Measurements from ENCODE around the gene TLK2.
"Not testable (repeated sequence)": the region's sequence is repeated elsewhere in the genome, so short reads cannot be mapped to it uniquely, and the experiment has no call there.

The TLK2 gene

DNA sequence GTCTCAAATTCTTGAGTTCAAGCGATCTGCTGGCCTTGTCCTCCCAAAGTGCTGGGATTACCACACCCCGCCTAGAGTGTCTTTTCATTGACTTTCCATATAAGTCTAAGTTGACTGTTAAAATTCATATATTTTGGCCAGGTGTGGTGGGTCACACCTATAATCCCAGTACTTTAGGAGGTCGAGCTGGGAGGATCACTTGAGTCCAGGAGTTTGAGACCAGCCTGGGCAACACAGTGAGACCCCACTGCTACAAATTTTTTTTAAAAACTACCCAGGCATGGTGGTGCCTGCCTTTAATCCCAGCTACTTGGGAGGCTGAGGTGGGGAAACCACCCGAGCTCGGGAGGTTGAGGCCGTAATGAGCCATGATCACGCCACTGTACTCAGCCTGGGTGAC is 127.0 kb downstream of the TLK2 start:
- DNase-seq: no peak

DNA sequence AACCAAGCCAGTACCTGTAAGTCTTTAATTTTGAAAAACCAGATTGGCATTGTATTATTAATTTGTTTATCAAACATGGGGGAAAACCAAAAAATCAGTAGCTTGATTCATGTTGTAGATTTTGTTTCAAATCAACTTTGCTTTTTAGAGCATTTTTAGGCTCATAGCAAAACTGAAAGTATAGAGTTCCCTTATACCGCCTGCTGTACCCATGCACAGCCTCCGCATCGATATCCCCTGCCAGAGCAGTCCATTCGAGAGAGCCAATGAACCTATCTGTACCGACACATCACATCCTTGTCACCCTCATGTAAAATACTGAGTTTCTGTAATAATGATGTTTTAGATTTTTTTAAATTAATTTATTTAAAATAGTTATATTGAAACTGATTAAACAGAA is 132.7 kb downstream of the TLK2 start:
- DNase-seq: no peak

DNA sequence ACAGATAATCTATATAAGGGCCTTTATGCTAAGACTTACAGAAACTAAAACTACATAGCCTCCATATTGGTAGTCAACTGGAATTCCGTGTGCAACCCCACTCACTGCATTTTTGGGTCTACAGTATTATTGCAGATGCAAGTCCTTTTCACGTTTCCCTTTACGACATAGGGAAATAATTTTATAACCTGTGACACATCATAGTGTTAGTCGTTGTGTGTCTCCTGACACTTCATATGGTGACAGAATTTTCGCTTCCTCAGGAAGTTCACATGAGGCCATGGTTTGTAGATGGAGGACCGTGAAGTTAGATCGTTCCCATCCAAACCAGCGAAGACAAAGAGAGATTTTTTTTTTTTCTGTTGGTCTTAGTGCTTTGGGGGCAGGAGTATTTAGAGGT is 133.1 kb downstream of the TLK2 start:
- no peak for DNase-seq

DNA sequence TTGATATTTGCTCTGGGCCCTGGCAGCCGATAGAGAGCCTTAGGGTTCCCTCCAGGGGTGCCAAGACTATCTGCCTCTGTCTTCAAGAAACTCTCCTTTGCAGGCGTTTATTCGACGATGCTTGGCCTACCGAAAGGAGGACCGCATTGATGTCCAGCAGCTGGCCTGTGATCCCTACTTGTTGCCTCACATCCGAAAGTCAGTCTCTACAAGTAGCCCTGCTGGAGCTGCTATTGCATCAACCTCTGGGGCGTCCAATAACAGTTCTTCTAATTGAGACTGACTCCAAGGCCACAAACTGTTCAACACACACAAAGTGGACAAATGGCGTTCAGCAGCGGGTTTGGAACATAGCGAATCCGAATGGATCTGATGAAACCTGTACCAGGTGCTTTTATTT is 133.7 kb downstream of the TLK2 start:
- DNase-seq: not testable (repeated sequence)

DNA sequence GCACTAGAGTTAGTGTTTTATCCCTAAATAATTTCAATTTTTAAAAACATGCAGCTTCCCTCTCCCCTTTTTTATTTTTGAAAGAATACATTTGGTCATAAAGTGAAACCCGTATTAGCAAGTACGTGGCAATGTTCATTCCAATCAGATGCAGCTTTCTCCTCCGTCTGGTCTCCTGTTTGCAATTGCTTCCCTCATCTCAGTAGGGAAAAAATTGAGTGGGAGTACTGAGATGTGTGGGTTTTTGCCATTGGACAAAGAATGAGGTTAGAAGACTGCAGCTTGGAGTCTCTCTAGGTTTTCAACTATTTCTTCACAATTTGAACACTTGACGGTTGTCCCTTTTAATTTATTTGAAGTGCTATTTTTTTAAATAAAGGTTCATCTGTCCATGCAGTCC is 134.5 kb downstream of the TLK2 start:
- DNase-seq: not testable (repeated sequence)

DNA sequence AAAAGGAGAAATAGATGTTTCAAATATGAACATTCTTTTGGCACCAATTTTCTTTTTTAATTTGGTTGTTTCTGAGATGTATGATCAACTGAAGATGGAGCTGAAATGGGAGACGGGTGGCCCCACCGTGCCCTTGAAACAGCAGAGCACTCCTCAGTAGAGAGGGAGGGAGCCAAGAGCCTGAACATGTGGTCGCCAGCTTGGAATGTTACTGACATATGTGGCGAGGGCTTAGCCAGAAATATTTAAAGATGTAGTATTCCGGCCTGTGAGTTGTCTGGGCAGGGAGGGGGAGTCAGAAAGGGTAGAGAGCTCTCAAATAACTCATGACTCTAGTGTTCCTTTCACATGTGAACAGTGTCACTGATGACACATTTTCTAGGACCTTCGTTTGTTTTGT is 135.5 kb downstream of the TLK2 start:
- DNase-seq: no peak

DNA sequence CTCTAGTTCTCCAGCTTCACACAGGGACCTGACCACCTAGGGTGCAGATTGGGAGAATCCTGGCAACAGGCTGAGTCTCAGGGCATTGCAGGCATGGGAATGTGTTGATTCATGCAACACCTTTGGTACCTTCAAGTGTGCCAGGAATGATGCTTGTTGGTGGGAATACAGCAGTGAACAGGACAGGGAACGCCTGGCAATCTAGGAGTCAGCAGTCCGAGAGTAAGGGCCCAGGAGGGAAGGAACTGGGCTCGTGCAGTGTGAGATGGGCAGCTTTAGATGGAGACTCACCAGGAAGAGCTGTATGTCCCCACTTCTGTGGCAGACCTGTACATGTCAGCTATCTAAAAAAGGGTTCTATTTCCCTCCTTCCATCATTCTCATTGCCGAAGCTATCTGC is 136.9 kb downstream of the TLK2 start:
- DNase-seq: no peak

DNA sequence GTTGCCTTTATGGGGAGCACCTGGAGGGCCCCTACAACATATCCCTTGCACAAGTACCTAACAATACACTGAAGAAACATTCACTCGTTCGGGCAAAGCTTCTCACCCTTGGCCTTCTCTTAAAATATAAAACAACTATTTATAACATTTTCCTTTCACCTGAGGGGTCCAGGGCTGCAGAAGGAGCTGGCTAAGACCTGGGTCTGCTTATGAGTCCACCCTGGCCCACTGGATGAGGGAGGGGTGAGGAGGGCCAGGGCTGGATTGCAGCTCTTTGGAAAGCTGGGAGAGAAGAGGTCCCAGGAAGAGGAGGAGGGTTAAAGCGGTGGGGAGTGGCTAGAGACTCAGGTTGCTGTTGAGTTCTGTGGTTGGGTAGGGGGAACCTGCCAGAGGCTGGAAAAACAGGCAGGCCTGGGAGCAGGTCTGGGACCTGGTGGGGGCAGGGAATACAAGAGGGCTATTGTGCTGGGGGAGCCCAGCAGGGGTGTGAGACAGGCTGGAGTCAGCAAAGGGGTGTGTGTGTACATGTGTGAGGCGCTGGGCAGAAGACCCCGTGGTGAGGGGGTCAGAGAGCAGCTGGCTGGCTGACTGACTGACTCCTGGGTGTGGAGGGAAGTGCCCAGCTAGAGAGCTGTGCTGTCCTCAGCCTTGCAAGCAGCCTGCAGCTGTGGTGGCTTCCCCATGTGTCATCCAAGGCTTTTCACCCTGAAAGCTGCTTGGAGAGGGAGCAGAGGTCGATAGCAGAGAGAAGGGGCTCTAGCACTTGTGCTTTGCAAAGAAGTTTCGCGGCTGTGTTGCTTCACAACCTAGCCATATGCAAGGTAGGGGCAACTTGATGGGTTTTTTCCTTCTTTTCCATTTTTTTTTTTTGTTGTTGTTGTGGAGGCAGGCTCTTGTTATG is 138.6 kb downstream of the TLK2 start:
- DNase-seq: no peak

DNA sequence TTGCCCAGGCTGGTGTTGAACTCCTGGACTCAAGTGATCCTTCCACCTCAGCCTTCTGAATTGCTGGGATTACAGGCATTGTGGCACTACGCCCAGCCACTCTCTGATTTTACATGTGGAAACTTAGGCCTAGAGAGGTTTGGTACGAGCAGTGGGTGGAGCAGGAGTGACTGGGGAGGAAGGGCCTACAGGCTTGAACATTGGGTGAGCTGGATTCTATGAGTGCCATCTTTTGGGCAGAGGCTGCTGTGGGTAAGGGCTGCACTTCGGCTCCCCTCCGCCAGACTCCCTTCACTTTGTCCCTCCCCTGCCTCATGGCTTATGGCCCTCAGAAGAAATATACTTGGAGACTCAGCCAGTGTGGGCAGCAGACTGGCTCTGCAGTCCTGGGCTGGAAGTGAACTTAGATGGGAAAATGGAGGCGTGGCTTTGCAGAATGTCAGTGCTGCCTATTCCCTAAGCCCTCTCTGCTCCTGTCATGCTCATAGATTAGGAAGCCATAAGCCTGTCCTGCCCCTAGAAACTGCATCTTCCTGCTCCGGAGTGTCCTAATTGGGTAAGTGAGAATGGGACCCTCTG is 139.4 kb downstream of the TLK2 start:
- no peak for DNase-seq

DNA sequence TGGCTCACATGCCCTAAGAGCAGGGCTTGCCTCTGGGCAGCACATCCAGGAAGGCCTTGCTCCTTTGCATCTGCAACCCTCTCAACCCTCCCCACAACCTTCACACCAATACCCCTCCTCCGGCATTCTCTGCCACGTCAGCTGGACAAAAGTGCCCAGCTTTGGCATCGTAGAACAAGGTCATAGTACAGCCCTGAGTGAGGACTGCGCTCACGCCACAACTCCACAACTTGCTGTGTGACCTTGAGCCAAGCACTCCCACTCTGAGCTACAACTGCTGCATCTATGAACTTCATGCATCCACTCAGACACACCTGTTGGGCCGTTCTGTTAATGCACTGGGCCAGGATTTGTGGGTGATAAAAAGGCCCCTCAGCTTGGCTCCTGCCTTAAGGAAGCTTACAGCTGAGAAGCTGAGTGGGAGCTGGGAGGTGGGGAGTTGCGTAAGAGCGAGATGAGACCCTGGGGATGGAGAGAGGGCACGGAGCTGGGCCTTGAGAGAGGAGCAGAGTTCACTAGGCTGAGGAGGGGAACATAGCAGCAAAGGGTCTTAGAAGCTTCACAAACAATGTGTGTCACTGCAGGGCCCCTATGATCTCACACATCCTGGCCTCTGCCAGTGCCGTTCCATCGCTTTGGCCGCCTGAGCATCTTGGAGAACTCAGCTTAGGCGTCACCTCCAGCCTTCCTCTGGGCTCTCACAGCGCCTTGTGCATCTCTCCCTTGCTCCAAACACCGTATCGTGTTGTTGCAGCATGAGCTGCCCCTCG is 140.2 kb downstream of the TLK2 start:
- no peak for DNase-seq

DNA sequence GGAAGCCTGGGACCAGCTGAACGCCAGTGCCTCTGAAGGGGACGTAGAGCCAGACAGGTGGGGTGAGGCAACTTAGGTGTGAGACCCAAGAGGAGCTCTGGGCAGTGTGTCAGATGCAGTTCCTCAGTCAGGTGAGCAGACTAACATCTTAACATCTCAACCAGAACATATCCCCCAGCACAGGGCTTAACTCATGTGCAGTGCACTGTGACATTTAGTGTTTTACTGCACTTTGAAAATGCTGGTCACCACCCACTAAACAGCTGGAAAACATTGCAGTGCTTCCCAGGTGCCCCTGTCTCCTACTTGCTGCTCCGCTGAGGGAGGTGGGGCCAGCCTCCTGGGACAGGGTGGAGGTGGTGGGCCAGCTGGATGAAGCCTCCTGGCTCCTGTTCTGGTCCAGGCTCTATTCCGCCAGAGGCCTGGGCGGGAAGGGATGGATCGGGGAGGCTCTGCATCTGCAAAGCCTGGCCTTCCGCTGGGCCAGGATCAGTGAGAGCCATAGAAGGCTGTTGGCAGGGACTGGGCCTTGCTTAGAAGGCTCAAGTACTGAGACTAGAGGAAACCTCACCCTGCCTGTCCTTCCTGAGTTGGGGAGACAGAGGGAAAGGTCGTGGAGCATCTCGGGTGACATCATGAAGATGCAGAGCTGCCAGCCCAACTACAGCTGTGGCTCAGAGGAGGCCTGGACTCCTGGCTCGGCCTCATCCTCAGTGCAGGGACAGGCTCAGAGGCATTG is 141.0 kb downstream of the TLK2 start:
- no peak for DNase-seq

DNA sequence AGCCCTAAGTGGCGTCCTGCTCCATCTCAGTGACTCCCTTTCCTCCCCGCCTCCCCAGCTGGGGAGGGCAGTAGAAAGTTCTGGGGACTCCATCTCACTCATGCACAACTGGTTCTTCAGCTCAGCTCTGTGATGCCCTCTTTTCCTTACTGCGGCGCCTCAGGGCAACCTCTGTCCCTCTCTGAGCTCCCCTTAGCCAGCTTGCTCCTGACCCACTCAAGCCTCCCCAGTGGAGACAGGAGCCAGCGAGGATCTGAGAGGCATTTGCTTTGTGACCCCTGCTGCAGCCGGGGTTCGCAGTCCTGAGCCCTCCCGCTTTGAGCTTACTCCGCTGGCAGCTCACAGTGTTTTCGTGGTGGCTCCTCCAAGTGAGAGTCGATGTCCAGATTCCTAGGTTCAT is 142.6 kb downstream of the TLK2 start:
- DNase-seq: no peak

DNA sequence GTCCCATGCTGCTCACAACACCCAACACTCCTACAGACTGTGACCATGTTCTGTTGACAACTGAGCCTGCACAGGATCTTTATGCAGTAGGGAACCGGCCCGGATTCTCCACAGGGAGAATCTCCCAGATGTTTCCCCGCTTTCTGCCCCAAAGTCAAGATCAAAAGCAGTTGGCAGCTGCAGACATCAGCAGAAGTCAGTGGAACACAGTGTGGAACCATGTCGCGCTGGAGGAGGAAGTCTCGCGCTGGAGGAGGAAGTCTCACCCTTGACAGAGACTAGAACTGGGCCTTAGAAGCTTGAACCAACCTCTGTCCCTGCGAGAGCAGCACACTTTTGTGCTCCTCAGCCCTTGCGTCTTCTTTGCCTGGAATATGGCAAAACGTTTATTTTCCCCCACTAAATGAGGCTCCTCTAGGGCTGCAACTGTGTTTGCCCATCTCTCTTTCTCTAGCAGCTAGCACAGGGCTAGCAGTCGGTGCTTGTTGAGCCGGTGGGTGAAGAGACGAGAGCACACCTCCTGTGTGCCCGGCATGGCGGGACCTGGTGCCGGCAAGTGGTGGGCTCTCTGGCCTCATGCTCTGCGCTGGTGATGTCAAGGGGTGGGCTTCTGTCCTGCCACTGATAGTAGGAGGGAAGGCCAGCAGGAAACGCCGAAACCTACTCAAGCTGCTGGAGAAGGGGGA is 146.7 kb downstream of the TLK2 start:
- DNase-seq: no peak

DNA sequence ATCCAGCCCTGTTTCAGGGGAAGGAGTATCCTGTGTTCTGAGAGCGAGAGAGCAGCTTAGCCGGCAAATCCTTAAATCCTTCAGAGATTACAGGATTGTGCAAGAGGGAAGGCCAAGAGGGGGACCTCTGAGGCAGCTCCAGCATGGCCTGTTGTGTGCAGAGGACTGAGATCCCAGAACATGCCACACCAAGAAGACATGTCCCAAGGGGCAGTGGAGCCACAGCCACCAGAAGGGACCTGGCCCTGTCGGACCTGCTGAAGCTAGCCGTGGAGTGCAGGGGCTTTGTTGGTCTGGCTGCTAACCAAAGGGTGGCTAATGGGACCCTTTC is 147.2 kb downstream of the TLK2 start:
- DNase-seq: no peak

DNA sequence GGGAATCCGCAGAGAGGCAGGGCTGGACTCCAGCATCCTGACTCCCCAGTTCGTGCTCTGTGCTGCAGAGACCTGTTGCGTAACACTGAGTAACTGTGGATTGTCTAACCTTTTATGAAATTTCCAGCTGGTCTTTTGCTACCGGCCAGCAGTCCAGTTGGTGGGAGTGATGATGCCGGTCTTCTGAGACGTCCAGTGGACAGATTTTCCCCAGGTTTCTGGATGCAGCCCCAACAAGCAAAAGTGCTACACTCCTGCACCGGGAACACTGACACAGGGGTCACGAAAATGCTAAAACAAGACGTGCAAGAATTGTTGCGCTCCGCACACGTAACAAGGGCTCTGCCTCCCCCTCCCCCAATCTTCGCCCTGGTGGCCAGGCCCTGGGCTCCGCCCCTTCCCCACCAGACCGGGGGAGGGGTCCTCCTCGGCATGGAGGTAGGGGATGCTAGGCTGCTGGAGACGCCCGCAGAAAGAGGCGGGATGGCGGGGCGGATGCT is 148.1 kb downstream of the TLK2 start:
- no peak for DNase-seq

DNA sequence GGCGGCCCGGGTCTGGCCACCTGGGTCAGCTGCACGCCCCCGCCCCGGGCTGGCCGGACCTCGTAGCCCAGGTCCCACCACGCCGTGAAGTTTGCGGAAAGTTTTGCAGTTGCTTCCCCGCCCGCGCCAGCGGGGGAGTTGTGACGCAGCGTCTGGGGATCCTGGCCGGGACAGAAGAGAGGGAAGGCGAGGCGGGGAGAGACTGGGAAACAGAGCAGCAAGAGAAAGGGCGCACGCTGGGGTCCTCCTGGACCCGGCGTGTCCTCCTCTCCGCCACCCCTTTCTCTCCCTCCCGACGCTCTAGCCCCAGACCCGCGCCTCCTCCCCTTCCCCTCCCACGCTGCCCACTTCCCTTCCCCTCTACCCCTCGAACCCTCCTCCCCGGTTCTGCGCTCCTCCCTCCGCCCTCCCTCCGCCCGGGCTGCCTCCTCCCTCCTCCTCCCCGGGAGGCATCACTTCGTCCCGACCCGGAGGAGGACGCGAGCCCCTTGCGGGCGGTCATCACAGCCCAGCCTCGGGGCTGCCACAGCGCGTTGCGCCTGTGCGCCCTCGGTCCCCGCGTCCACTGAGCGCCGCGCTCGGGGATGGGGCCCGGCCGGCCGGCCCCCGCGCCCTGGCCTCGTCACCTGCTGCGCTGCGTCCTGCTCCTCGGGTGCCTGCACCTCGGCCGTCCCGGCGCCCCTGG is 148.7 kb downstream of the TLK2 start, which contains the start of gene MRC2:
MRC2 (plus strand) TSS at position 452 of the 685 bp plus-strand sequence; CDS start at position 585, 133 bp downstream.
- no peak for DNase-seq

DNA sequence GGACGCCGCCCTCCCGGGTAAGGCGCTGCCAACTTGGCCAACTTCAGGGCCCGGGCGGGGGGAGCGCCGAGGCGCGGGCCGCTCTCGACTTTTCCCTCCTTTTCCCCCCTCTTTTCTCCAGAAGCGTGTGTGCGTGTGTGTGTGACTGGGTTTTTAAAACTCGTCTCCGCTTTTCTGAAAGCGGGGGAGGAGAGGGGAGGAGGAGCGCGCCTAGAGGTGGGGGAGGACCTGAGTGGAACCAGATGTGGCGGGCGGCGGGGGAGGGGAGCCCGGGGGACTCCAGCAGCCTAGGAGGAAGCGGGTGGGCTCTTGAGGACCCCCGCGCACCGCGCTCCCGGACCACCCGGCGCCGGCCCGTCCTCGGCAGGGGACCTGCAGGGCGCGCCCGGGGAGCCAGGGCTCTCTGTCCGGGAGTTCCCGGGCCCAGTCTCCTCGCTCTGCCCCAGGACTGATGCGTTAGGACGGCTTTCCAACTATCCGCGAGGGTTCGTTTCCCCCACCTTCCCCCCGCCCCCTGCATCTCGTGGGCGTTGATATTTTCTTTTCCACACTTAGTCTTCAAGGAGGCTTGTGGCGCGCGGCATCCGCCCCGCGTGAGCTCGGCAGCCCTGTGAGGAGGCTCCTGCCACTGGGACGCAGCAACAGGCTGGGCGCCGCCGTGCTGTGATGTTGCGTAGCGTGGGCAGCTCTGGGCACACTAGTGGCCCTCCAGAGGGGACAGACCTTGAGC is 149.4 kb downstream of the TLK2 start:
- no peak for DNase-seq

DNA sequence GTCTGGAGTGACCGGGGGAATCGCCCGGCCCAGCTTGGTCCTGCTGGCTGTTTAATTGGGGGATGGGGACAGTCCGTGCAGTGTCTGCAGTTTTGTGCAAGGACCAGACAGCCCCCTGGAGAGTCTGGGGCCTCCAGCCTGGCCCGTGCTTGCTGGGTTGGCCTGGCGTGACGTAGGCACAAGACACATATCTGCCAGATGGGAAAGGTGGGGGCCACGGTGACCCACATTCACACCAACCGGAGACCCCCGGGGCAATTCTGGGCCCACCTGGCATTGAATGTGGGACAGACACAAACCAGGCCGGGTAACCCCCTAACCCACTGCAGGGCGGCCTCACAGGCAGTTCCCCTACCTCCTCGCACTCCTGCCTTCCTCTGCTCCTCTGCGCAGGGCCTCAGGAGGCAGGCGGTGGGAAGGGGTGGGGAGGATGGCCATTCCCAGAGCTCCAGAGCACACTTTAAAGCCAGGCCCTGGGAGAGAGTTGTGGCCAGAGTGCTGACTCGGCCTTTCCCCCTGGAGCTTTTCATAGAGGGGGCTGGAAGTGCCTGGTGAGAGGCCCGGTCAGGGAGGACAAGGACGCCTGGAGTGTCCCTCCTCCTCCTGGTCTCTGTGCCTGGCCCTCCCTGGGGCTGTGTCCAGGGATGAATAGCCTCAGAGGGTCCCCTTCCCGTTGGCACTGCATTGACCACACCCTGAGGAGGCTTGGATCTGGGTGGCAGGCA is 150.4 kb downstream of the TLK2 start:
- no peak for DNase-seq

DNA sequence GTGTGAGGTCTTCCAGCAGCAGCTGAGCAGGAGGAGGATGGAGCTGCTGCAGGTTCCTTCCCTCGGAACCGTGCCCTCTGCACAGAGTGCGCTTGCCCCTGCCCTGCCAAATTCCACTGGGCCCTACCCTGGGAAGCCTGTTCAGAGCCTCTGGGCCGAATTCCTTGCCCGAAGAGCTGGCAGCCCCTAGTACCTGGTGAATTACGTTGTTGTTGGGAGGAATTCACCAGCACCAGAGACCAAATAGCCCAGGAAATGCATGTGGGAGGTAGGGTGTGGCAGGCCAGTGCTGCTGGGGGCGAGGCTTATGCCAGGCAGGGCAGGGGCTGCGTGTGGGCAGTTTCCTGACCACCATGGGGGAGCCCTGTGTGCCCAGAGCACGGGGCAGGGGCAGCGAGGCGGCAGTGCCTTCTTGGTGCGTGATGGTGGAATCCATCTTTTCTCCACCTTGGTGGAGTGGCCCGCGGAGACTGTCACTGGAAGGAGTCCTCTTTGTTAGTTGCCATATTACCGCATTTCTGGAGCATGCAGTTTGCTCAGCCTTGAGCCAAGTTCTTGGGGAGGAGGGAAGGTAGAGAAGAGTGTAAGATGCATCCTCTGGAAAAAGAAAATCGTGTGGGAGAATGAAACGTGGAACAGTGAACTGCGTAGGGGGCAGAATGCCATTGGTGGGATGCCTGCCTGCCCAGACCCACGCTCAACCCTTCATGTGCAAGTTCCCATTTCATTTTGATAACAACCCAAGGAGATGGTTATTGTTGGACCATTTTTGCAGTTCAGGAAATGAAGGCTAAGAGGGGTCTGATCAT is 151.1 kb downstream of the TLK2 start:
- no peak for DNase-seq
